ENCODE measurements around the gene OPALIN.

DNA sequence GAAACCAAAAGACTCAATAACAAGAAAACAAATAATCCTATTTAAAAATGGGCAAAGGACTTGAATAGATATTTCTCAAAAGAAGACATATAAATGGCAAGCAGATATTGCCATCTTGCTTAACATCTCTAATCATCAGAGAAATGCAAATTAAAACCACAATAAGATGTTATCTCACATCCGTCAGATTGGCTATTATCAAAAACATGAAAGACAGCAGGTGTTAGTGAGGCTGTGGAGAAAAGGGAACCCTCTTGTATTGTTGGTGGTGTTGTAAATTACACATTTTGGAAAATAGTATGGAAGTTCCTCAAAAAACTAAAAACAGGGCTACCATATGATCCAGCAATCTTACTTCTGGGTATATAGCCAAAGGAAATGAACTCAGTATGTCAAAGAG, 25.7 kb downstream of the OPALIN start:
- TF ChIP-seq EP300 (IDR thresholded peaks at IDR 0.05; ENCODE audit: borderline replicate concordance), result no peak
- TF ChIP-seq YY1 (IDR thresholded peaks at IDR 0.05; ENCODE audit: low read depth), result no peak
- TF ChIP-seq NFIC (IDR thresholded peaks at IDR 0.05), result no peak
- TF ChIP-seq TAF1 (IDR thresholded peaks at IDR 0.05; ENCODE audit: low read depth), result no peak
- no peak for TF ChIP-seq TCF12 (IDR thresholded peaks at IDR 0.05; ENCODE audit: low read depth)
- no peak for TF ChIP-seq EGR1 (IDR thresholded peaks at IDR 0.05)
- TF ChIP-seq CREB1 (IDR thresholded peaks at IDR 0.05; ENCODE audit: low read depth), result no peak
- TF ChIP-seq, protein P1, sequence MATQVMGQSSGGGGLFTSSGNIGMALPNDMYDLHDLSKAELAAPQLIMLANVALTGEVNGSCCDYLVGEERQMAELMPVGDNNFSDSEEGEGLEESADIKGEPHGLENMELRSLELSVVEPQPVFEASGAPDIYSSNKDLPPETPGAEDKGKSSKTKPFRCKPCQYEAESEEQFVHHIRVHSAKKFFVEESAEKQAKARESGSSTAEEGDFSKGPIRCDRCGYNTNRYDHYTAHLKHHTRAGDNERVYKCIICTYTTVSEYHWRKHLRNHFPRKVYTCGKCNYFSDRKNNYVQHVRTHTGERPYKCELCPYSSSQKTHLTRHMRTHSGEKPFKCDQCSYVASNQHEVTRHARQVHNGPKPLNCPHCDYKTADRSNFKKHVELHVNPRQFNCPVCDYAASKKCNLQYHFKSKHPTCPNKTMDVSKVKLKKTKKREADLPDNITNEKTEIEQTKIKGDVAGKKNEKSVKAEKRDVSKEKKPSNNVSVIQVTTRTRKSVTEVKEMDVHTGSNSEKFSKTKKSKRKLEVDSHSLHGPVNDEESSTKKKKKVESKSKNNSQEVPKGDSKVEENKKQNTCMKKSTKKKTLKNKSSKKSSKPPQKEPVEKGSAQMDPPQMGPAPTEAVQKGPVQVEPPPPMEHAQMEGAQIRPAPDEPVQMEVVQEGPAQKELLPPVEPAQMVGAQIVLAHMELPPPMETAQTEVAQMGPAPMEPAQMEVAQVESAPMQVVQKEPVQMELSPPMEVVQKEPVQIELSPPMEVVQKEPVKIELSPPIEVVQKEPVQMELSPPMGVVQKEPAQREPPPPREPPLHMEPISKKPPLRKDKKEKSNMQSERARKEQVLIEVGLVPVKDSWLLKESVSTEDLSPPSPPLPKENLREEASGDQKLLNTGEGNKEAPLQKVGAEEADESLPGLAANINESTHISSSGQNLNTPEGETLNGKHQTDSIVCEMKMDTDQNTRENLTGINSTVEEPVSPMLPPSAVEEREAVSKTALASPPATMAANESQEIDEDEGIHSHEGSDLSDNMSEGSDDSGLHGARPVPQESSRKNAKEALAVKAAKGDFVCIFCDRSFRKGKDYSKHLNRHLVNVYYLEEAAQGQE (IDR thresholded peaks at IDR 0.05; ENCODE audit: low read depth), result no peak
- no peak for TF ChIP-seq TEAD4 (IDR thresholded peaks at IDR 0.05)
- TF ChIP-seq RAD21 (IDR thresholded peaks at IDR 0.05; ENCODE audit: low read depth), result no peak
- TF ChIP-seq, protein P2, sequence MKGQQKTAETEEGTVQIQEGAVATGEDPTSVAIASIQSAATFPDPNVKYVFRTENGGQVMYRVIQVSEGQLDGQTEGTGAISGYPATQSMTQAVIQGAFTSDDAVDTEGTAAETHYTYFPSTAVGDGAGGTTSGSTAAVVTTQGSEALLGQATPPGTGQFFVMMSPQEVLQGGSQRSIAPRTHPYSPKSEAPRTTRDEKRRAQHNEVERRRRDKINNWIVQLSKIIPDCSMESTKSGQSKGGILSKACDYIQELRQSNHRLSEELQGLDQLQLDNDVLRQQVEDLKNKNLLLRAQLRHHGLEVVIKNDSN (IDR thresholded peaks at IDR 0.05), result no peak

Measured in Ishikawa (cell line).